ENCODE measurements around the gene PHF5A. TPM values are rescaled to one million over a fixed set of nuclear protein-coding genes. Genes with fewer than 3 reads are reported as not detected.

The PHF5A gene
- total and polyA plus RNA-seq, 2 donors, result 65.7 to 99.2 TPM

- peaks cover 0 to 2% of the 10 kb centered on the region in 2 donors for H3K4me1 ChIP-seq (ENCODE audit: control insufficient read depth in 2 of 2, insufficient read depth in 2 of 2, low read length in 2 of 2)
- H3K4me3 ChIP-seq (ENCODE audit: low read length in 2 of 2), result no peak overlapping the region
- no peak for DNase-seq (ENCODE audit: low read depth in 6 of 9, low spot score in 9 of 9)
- H3K27me3 ChIP-seq (ENCODE audit: control insufficient read depth in 2 of 2, insufficient read depth in 1 of 2, low read length in 1 of 2), result no peaks in the 10 kb centered on the region
- H3K9me3 ChIP-seq (ENCODE audit: control insufficient read depth in 2 of 2, insufficient read depth in 1 of 2, low read length in 1 of 2), result no peaks in the 10 kb centered on the region
- WGBS, result 93% methylated on average over 7 of the region's 7 CpGs
- peaks cover 0 to 7% of the 10 kb centered on the region in 2 donors for H3K36me3 ChIP-seq (ENCODE audit: control insufficient read depth in 2 of 2, insufficient read depth in 2 of 2, low read length in 1 of 2)
- H3K27ac ChIP-seq (ENCODE audit: low read depth in 1 of 2, low read length in 1 of 2), result no peak overlapping the region
Measured at GRCh38 chr22:41480397-41480735, 11.9 kb upstream of the PHF5A start.

- peaks cover 0 to 2% of the 10 kb centered on the region in 2 donors for H3K4me1 ChIP-seq (ENCODE audit: control insufficient read depth in 2 of 2, insufficient read depth in 2 of 2, low read length in 2 of 2)
- H3K4me3 ChIP-seq (ENCODE audit: low read length in 2 of 2), result no peak overlapping the region
- no peaks in the 10 kb centered on the region for H3K27me3 ChIP-seq (ENCODE audit: control insufficient read depth in 2 of 2, insufficient read depth in 1 of 2, low read length in 1 of 2)
- peaks cover 0 to 7% of the 10 kb centered on the region in 2 donors for H3K36me3 ChIP-seq (ENCODE audit: control insufficient read depth in 2 of 2, insufficient read depth in 2 of 2, low read length in 1 of 2)
- WGBS, result 95% methylated on average over 6 of the region's 6 CpGs
- no peak for DNase-seq (ENCODE audit: low read depth in 6 of 9, low spot score in 9 of 9)
- H3K27ac ChIP-seq (ENCODE audit: low read depth in 1 of 2, low read length in 1 of 2), result no peak overlapping the region
- no peaks in the 10 kb centered on the region for H3K9me3 ChIP-seq (ENCODE audit: control insufficient read depth in 2 of 2, insufficient read depth in 1 of 2, low read length in 1 of 2)
Measured at GRCh38 chr22:41479671-41480396, 11.3 kb upstream of the PHF5A start.

GRCh38 chr22:41478891-41479521, 10.5 kb upstream of the PHF5A start:
- Histone ChIP-seq H3K4me1 (ENCODE audit: control insufficient read depth in 2 of 2, insufficient read depth in 2 of 2, low read length in 2 of 2) (peaks cover 0 to 2% of the 10 kb centered on the region in 2 donors), H3K4me3 (ENCODE audit: low read length in 2 of 2) (no peak overlapping the region), H3K36me3 (ENCODE audit: control insufficient read depth in 2 of 2, insufficient read depth in 2 of 2, low read length in 1 of 2) (peaks cover 0 to 7% of the 10 kb centered on the region in 2 donors), H3K27ac (ENCODE audit: low read depth in 1 of 2, low read length in 1 of 2) (peak overlapping the region in 1 of 2 donors; percentile 8), H3K9me3 (ENCODE audit: control insufficient read depth in 2 of 2, insufficient read depth in 1 of 2, low read length in 1 of 2) (no peaks in the 10 kb centered on the region), H3K27me3 (ENCODE audit: control insufficient read depth in 2 of 2, insufficient read depth in 1 of 2, low read length in 1 of 2) (no peaks in the 10 kb centered on the region)
- DNase-seq (ENCODE audit: low read depth in 6 of 9, low spot score in 9 of 9), result no peak
- WGBS, result 93% methylated on average over 7 of the region's 7 CpGs

GRCh38 chr22:41478473-41478872, 10.0 kb upstream of the PHF5A start:
- Histone ChIP-seq H3K4me1 (ENCODE audit: control insufficient read depth in 2 of 2, insufficient read depth in 2 of 2, low read length in 2 of 2) (peaks cover 0 to 2% of the 10 kb centered on the region in 2 donors), H3K27me3 (ENCODE audit: control insufficient read depth in 2 of 2, insufficient read depth in 1 of 2, low read length in 1 of 2) (no peaks in the 10 kb centered on the region), H3K4me3 (ENCODE audit: low read length in 2 of 2) (no peak overlapping the region), H3K9me3 (ENCODE audit: control insufficient read depth in 2 of 2, insufficient read depth in 1 of 2, low read length in 1 of 2) (no peaks in the 10 kb centered on the region), H3K27ac (ENCODE audit: low read depth in 1 of 2, low read length in 1 of 2) (no peak overlapping the region), H3K36me3 (ENCODE audit: control insufficient read depth in 2 of 2, insufficient read depth in 2 of 2, low read length in 1 of 2) (peaks cover 0 to 9% of the 10 kb centered on the region in 2 donors)
- DNase-seq (ENCODE audit: low read depth in 6 of 9, low spot score in 9 of 9), result no peak
- 96% methylated on average over 2 of the region's 2 CpGs for WGBS

- Histone ChIP-seq H3K36me3 (ENCODE audit: control insufficient read depth in 2 of 2, insufficient read depth in 2 of 2, low read length in 1 of 2) (peaks cover 8 to 11% of the 10 kb centered on the region in 2 donors), H3K4me1 (ENCODE audit: control insufficient read depth in 2 of 2, insufficient read depth in 2 of 2, low read length in 2 of 2) (peaks cover 1 to 3% of the 10 kb centered on the region in 2 donors), H3K27me3 (ENCODE audit: control insufficient read depth in 2 of 2, insufficient read depth in 1 of 2, low read length in 1 of 2) (no peaks in the 10 kb centered on the region), H3K4me3 (ENCODE audit: low read length in 2 of 2) (no peak overlapping the region), H3K27ac (ENCODE audit: low read depth in 1 of 2, low read length in 1 of 2) (no peak overlapping the region), H3K9me3 (ENCODE audit: control insufficient read depth in 2 of 2, insufficient read depth in 1 of 2, low read length in 1 of 2) (no peaks in the 10 kb centered on the region)
- 98% methylated on average over 6 of the region's 6 CpGs for WGBS
- no peak for DNase-seq (ENCODE audit: low read depth in 6 of 9, low spot score in 9 of 9)
Measured at GRCh38 chr22:41474872-41475451, 6.5 kb upstream of the PHF5A start.

- Histone ChIP-seq H3K27me3 (ENCODE audit: control insufficient read depth in 2 of 2, insufficient read depth in 1 of 2, low read length in 1 of 2) (no peaks in the 10 kb centered on the region), H3K4me3 (ENCODE audit: low read length in 2 of 2) (no peak overlapping the region), H3K9me3 (ENCODE audit: control insufficient read depth in 2 of 2, insufficient read depth in 1 of 2, low read length in 1 of 2) (no peaks in the 10 kb centered on the region), H3K4me1 (ENCODE audit: control insufficient read depth in 2 of 2, insufficient read depth in 2 of 2, low read length in 2 of 2) (peaks cover 15 to 16% of the 10 kb centered on the region in 2 donors), H3K36me3 (ENCODE audit: control insufficient read depth in 2 of 2, insufficient read depth in 2 of 2, low read length in 1 of 2) (peaks cover 10 to 21% of the 10 kb centered on the region in 2 donors), H3K27ac (ENCODE audit: low read depth in 1 of 2, low read length in 1 of 2) (no peak overlapping the region)
- DNase-seq (ENCODE audit: low read depth in 6 of 9, low spot score in 9 of 9), result no peak
- WGBS, result over 99% methylated on average over 2 of the region's 2 CpGs
Measured at GRCh38 chr22:41471568-41471967, 3.1 kb upstream of the PHF5A start.

GRCh38 chr22:41470886-41471285, 2.4 kb upstream of the PHF5A start:
- no peak overlapping the region for H3K27ac ChIP-seq (ENCODE audit: low read depth in 1 of 2, low read length in 1 of 2)
- H3K27me3 ChIP-seq (ENCODE audit: control insufficient read depth in 2 of 2, insufficient read depth in 1 of 2, low read length in 1 of 2), result no peaks in the 10 kb centered on the region
- H3K4me1 ChIP-seq (ENCODE audit: control insufficient read depth in 2 of 2, insufficient read depth in 2 of 2, low read length in 2 of 2), result peaks cover 15 to 16% of the 10 kb centered on the region in 2 donors
- H3K4me3 ChIP-seq (ENCODE audit: low read length in 2 of 2), result no peak overlapping the region
- 97% methylated on average over 2 of the region's 2 CpGs for WGBS
- no peaks in the 10 kb centered on the region for H3K9me3 ChIP-seq (ENCODE audit: control insufficient read depth in 2 of 2, insufficient read depth in 1 of 2, low read length in 1 of 2)
- H3K36me3 ChIP-seq (ENCODE audit: control insufficient read depth in 2 of 2, insufficient read depth in 2 of 2, low read length in 1 of 2), result peaks cover 16 to 27% of the 10 kb centered on the region in 2 donors
- no peak for DNase-seq (ENCODE audit: low read depth in 6 of 9, low spot score in 9 of 9)

- H3K4me1 ChIP-seq (ENCODE audit: control insufficient read depth in 2 of 2, insufficient read depth in 2 of 2, low read length in 2 of 2), result peaks cover 15 to 16% of the 10 kb centered on the region in 2 donors
- H3K4me3 ChIP-seq (ENCODE audit: low read length in 2 of 2), result peak overlapping the region; percentile 74 to 84
- H3K27ac ChIP-seq (ENCODE audit: low read depth in 1 of 2, low read length in 1 of 2), result peak overlapping the region; percentile 87 to 95
- H3K9me3 ChIP-seq (ENCODE audit: control insufficient read depth in 2 of 2, insufficient read depth in 1 of 2, low read length in 1 of 2), result no peaks in the 10 kb centered on the region
- 3% methylated on average over 30 of the region's 30 CpGs for WGBS
- H3K27me3 ChIP-seq (ENCODE audit: control insufficient read depth in 2 of 2, insufficient read depth in 1 of 2, low read length in 1 of 2), result no peaks in the 10 kb centered on the region
- peaks cover 24 to 42% of the 10 kb centered on the region in 2 donors for H3K36me3 ChIP-seq (ENCODE audit: control insufficient read depth in 2 of 2, insufficient read depth in 2 of 2, low read length in 1 of 2)
- DNase-seq (ENCODE audit: low read depth in 6 of 9, low spot score in 9 of 9), result peak in 3 of 9 donors; percentile 1 to 26 (median 25)
Measured at GRCh38 chr22:41469218-41469851, 843 bp upstream of the PHF5A start.

- Histone ChIP-seq H3K27me3 (ENCODE audit: control insufficient read depth in 2 of 2, insufficient read depth in 1 of 2, low read length in 1 of 2) (no peaks in the 10 kb centered on the region), H3K9me3 (ENCODE audit: control insufficient read depth in 2 of 2, insufficient read depth in 1 of 2, low read length in 1 of 2) (no peaks in the 10 kb centered on the region), H3K36me3 (ENCODE audit: control insufficient read depth in 2 of 2, insufficient read depth in 2 of 2, low read length in 1 of 2) (peaks cover 65 to 93% of the 10 kb centered on the region in 2 donors), H3K4me1 (ENCODE audit: control insufficient read depth in 2 of 2, insufficient read depth in 2 of 2, low read length in 2 of 2) (no peaks in the 10 kb centered on the region), H3K27ac (ENCODE audit: low read depth in 1 of 2, low read length in 1 of 2) (no peak overlapping the region), H3K4me3 (ENCODE audit: low read length in 2 of 2) (no peak overlapping the region)
- no peak for DNase-seq (ENCODE audit: low read depth in 6 of 9, low spot score in 9 of 9)
- 96% methylated on average over 4 of the region's 4 CpGs for WGBS
Measured at GRCh38 chr22:41461901-41462300, 6.6 kb downstream of the PHF5A start.
